Osteocyte (in vitro differentiated cells): ENCODE results near the gene COL19A1. TPM values are rescaled to one million over a fixed set of nuclear protein-coding genes. Genes with fewer than 3 reads are reported as not detected.

Experiments used
- DNase-seq: peaks from one replicate; pipeline ENCODE4 v3.0.0; 2021; ENCODE audit warnings: mixed read lengths; ENCODE audit not compliant: unreplicated experiment; ENCODE audit errors: extremely low spot score
- H3K27ac Mint-ChIP-seq: one replicate; pipeline ENCODE4 v1.8.0; 2021; ENCODE audit warnings: mild to moderate bottlenecking, mixed read lengths; ENCODE audit not compliant: unreplicated experiment
- H3K27me3 Mint-ChIP-seq: one replicate; pipeline ENCODE4 v1.8.0; 2021; ENCODE audit warnings: mixed read lengths; ENCODE audit not compliant: unreplicated experiment
- H3K36me3 Mint-ChIP-seq: one replicate; pipeline ENCODE4 v1.8.0; 2021; ENCODE audit warnings: mixed read lengths; ENCODE audit not compliant: unreplicated experiment
- H3K4me1 Mint-ChIP-seq: one replicate; pipeline ENCODE4 v1.8.0; 2021; ENCODE audit warnings: mixed read lengths; ENCODE audit not compliant: unreplicated experiment
- H3K4me3 Mint-ChIP-seq: one replicate; pipeline ENCODE4 v1.8.0; 2021; ENCODE audit warnings: mild to moderate bottlenecking, moderate library complexity, mixed read lengths; ENCODE audit not compliant: unreplicated experiment
- H3K9me3 Mint-ChIP-seq: one replicate; pipeline ENCODE4 v1.8.0; 2021; ENCODE audit warnings: mixed read lengths; ENCODE audit not compliant: unreplicated experiment
- CTCF ChIP-seq: fragments of 200-600 bp; sonication (generic); IDR thresholded peaks from 2 replicates; pipeline ENCODE4 v1.5.0; 2021; ENCODE audit warnings: antibody characterized with exemption, mild to moderate bottlenecking, moderate library complexity
- total RNA-seq: library from RNA; stranded (reverse); gene quantifications from 2 replicates; pipeline ENCODE4 v1.2.1, GENCODE V29; 2021

COL19A1 gene
- total RNA-seq, 1 donor from 2014 or later = not detected

DNA sequence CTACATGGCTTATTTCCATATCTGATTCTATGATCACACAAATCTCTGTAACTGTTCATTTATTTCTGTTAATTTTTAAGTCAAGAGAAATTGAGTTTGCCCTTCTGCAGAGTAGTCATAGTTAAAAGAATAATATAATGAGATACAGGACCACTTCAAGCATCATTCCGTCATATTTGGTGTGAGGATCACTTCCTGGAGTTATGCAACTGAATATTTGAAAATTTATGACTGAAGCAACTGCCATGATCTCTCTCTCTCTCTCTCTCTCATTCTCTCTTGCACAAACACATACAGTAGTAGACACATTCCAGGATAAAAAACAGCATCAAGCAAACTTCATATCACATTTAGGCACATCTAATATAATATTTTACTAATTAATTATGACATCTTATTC, 320.1 kb downstream of the COL19A1 start:
- no peaks in the 10 kb centered on the region for H3K27me3 Mint-ChIP-seq

DNA sequence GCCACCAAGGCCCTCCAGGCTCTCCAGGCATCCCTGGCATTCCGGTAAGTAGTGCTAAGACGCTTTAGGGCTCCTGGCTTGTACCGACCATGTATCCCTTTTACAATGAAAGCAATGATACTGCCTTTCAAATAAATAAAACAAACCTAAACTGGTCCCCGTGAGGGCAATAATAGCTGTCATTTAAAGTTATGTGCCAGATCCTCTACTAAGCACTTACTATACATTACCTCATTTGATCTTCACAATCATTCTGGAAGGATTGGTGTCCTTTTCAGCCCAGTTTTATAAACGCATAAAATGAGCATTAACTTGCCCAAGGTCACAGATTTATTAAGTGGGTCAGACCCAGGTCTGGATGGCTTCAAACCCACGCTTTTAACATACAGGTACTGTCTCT, 321.8 kb downstream of the COL19A1 start:
- DNase-seq = no peak
- Mint-ChIP-seq H3K4me3 (no peak overlapping the region), H3K36me3 (no peaks in the 10 kb centered on the region), H3K4me1 (no peaks in the 10 kb centered on the region), H3K27ac (no peak overlapping the region), H3K9me3 (no peaks in the 10 kb centered on the region), H3K27me3 (peaks cover under 1% of the 10 kb centered on the region)
- TF ChIP-seq CTCF = no peak

More for the DNA sequence above, 320.1 kb downstream of the COL19A1 start:
- no peaks in the 10 kb centered on the region for H3K9me3 Mint-ChIP-seq
- H3K4me1 Mint-ChIP-seq = no peaks in the 10 kb centered on the region
- H3K36me3 Mint-ChIP-seq = no peaks in the 10 kb centered on the region
- TF ChIP-seq CTCF = no peak
- no peak overlapping the region for H3K4me3 Mint-ChIP-seq
- no peak overlapping the region for H3K27ac Mint-ChIP-seq
- DNase-seq = no peak

- no peaks in the 10 kb centered on the region for H3K9me3 Mint-ChIP-seq
- no peaks in the 10 kb centered on the region for H3K36me3 Mint-ChIP-seq
- no peak overlapping the region for H3K27ac Mint-ChIP-seq
- no peak for TF ChIP-seq CTCF
- no peak overlapping the region for H3K4me3 Mint-ChIP-seq
- H3K4me1 Mint-ChIP-seq = no peaks in the 10 kb centered on the region
- peaks cover 13% of the 10 kb centered on the region for H3K27me3 Mint-ChIP-seq
- no peak for DNase-seq
These were observed 328.1 kb downstream of the COL19A1 start for GRCh38 chr6:70194421-70194820.

DNA sequence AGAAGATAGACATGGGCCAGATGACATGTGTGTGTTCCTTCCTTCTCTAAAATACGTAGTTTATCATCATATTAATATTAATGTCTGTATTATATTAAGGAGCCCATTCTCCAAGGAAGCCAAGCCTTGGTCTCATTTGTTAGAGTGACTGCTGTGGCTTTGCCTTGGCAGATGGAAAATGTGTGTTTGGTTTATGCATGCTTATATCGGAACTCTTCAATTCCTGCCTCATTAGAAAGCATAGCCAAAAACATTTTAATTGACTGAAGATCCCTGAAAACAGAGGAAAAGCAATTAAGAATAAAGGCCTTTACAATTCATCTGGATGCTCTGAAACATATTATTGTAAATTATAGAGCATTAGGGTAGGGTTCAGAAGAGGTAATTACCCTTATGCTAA, 330.2 kb downstream of the COL19A1 start:
- Mint-ChIP-seq H3K4me1 (no peaks in the 10 kb centered on the region), H3K36me3 (no peaks in the 10 kb centered on the region), H3K4me3 (no peak overlapping the region), H3K27me3 (peaks cover 15% of the 10 kb centered on the region), H3K27ac (no peak overlapping the region), H3K9me3 (no peaks in the 10 kb centered on the region)
- TF ChIP-seq CTCF = no peak
- DNase-seq = no peak

- H3K36me3 Mint-ChIP-seq = no peaks in the 10 kb centered on the region
- H3K27ac Mint-ChIP-seq = no peak overlapping the region
- DNase-seq = no peak
- H3K4me3 Mint-ChIP-seq = no peak overlapping the region
- no peak for TF ChIP-seq CTCF
- no peaks in the 10 kb centered on the region for H3K9me3 Mint-ChIP-seq
- no peaks in the 10 kb centered on the region for H3K4me1 Mint-ChIP-seq
- peaks cover 9% of the 10 kb centered on the region for H3K27me3 Mint-ChIP-seq
These were observed 332.4 kb downstream of the COL19A1 start for GRCh38 chr6:70198785-70199184.
